Brain microvascular endothelial cell (primary cell): ENCODE measurements around the gene MPI.
"Not testable (repeated sequence)": the region's sequence is repeated elsewhere in the genome, so short reads cannot be mapped to it uniquely, and the experiment has no call there.

Experiments used
- DNase-seq: peaks from one replicate; pipeline ENCODE4 v3.0.0-alpha.2; 2020
- H3K27ac ChIP-seq: fragments of 250-450 bp; sonication (Bioruptor Pico); 2 replicates; pipeline ENCODE4 v1.5.1; 2020; ENCODE audit warnings: mild to moderate bottlenecking, moderate library complexity
- H3K27me3 ChIP-seq: fragments of 250-450 bp; sonication (Bioruptor Pico); replicated peaks from 2 replicates; pipeline ENCODE4 v1.5.1; 2020; ENCODE audit warnings: mild to moderate bottlenecking
- H3K36me3 ChIP-seq: fragments of 250-450 bp; sonication (Bioruptor Pico); replicated peaks from 2 replicates; pipeline ENCODE4 v1.5.1; 2020; ENCODE audit warnings: mild to moderate bottlenecking
- H3K4me3 ChIP-seq: 2 replicates; pipeline ENCODE4 v1.5.1; 2011; ENCODE audit warnings: low read depth, mild to moderate bottlenecking, control low read depth, low read length, moderate library complexity
- CTCF ChIP-seq: IDR thresholded peaks from 2 replicates; pipeline ENCODE4 v1.5.1; 2011; ENCODE audit warnings: low read depth, mild to moderate bottlenecking, moderate library complexity, low read length, control low read depth, inconsistent platforms; ENCODE audit errors: missing control alignments
- in situ Hi-C: cut with HindIII; loops from 2 replicates; pipeline ENCODE4 v1.10.0; 2017; ENCODE audit warnings: low sequenced_read_pairs, low pct_ligation_motif_present

The MPI gene

DNA sequence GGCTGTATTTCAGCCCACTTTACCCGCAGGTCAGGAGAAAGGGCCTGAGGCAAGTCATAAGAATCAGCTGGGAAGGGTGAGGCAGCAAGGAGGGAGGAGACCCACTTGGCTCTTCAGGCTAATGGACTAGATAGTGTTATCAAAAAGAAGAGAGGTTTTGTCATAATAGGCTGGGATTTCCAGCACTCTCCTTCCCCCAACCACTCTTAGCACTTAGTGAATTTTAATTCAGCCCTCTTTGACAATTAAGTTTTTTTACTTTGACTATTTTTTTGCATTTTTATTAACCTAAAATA is 771 bp downstream of the MPI start:
- in situ Hi-C loops = no loop called here
- H3K4me3 ChIP-seq = peak overlapping the region; percentile 99
- no peak for TF ChIP-seq CTCF
- H3K27me3 ChIP-seq = no peaks in the 10 kb centered on the region
- H3K36me3 ChIP-seq = peaks cover 17% of the 10 kb centered on the region
- no peak for DNase-seq
- no peak overlapping the region for H3K27ac ChIP-seq

DNA sequence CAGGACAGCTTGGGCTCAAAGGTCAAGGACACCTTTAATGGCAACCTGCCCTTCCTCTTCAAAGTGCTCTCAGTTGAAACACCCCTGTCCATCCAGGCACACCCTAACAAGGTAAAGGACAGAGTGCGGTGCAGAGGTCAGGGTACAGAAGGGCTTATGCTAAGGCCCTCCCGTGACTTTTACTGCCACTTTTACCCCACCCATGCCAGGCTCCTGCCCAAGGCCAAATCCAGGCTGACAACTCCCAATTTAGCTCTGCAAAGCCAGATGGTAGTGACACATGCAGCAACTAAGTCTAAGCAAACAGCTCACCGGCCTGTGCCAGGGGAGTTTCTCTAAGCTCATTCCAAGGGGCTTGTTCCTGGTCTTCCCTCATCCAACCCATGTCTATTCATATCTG is 1.6 kb downstream of the MPI start:
- in situ Hi-C loops = no loop called here
- Histone ChIP-seq H3K27me3 (no peaks in the 10 kb centered on the region), H3K27ac (no peak overlapping the region), H3K4me3 (no peak overlapping the region), H3K36me3 (peaks cover 17% of the 10 kb centered on the region)
- TF ChIP-seq CTCF = no peak
- DNase-seq = no peak

- peaks cover 17% of the 10 kb centered on the region for H3K36me3 ChIP-seq
- no peak for TF ChIP-seq CTCF
- H3K27me3 ChIP-seq = no peaks in the 10 kb centered on the region
- DNase-seq = no peak
- in situ Hi-C loops = no loop called here
- H3K27ac ChIP-seq = no peak overlapping the region
- H3K4me3 ChIP-seq = no peak overlapping the region
These were observed 2.5 kb downstream of the MPI start for GRCh38 chr15:74892313-74892712.

DNA sequence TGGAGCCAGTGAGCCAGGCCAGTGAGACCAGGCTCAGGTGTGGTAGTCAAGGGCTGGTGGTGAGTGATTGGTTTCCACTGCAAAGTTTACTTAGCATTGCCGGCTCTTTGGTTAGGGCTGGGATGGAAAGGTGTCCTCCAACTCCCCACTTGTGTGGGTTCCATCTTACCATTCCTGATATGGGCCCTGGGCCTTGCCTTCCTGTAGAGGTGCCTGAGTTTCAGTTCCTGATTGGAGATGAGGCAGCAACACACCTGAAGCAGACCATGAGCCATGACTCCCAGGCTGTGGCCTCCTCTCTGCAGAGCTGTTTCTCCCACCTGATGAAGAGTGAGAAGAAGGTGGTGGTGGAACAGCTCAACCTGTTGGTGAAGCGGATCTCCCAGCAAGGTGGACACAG is 3.1 kb downstream of the MPI start:
- Histone ChIP-seq H3K27me3 (no peaks in the 10 kb centered on the region), H3K36me3 (peaks cover 17% of the 10 kb centered on the region), H3K4me3 (no peak overlapping the region), H3K27ac (no peak overlapping the region)
- no peak for TF ChIP-seq CTCF
- no peak for DNase-seq
- in situ Hi-C loops = no loop called here

DNA sequence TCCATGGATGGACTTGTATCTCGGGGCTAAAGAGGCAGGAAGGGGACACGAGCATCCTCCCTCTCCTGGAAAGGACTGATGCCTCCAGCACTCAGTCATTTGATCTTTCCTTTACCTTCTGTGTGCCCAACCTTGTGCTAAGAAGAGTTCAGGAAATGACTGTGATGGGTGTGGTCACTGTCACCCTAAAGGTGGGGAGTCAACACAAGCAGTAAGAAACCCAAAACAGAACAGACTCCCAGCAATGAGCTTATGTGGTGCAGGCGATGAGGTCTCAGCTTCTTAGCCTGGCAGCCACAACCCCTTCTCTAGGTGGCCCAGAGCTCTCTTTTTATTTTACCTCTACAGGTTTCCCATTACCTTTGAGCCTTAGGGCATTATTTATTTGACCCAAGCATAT is 3.8 kb downstream of the MPI start:
- no peak overlapping the region for H3K27ac ChIP-seq
- in situ Hi-C loops = no loop called here
- peaks cover 17% of the 10 kb centered on the region for H3K36me3 ChIP-seq
- DNase-seq = no peak
- no peaks in the 10 kb centered on the region for H3K27me3 ChIP-seq
- no peak for TF ChIP-seq CTCF
- H3K4me3 ChIP-seq = no peak overlapping the region

DNA sequence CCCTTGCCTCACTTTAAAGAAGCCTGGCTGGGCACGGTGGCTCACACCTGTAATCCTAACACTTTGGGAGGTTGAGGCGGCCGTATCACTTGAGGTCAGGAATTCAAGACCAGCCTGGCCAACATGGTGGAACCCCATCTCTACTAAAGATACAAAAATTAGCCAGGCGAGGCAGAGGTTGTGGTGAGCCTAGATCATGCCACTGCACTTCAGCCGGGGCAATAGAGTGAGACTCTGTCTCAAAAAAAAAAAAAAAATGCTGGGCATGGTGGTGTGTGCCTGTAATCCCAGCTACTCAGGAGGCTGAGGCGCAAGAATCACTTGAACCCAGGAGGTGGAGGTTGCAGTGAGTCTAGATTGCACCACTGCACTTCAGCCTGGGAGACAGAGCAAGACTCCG is 4.5 kb downstream of the MPI start:
- H3K4me3 ChIP-seq, in situ Hi-C loops, H3K27me3 ChIP-seq, DNase-seq, H3K27ac ChIP-seq: not testable (repeated sequence)
- H3K36me3 ChIP-seq = peaks cover 21% of the 10 kb centered on the region
